Body of pancreas (tissue), 4 donors: Measurements from ENCODE around the gene PLEKHA6.

Experiments
- CTCF ChIP-seq, 7 experiments: fragments of 450-650 bp in 4 of 7; fragments of 200-600 bp in 3 of 7; sonication (generic) in 3 of 7; IDR thresholded peaks; one replicate each; pipeline ENCODE4 v1.5.1; 2016 to 2019; ENCODE audit warnings: antibody characterized with exemption in 7 of 7
- POLR2A ChIP-seq, 3 donors: fragments of 450-650 bp; IDR thresholded peaks; one replicate each; pipeline ENCODE4 v1.6.1; 2016; ENCODE audit warnings: antibody characterized with exemption in 3 of 3, mild to moderate bottlenecking in 2 of 3

DNA sequence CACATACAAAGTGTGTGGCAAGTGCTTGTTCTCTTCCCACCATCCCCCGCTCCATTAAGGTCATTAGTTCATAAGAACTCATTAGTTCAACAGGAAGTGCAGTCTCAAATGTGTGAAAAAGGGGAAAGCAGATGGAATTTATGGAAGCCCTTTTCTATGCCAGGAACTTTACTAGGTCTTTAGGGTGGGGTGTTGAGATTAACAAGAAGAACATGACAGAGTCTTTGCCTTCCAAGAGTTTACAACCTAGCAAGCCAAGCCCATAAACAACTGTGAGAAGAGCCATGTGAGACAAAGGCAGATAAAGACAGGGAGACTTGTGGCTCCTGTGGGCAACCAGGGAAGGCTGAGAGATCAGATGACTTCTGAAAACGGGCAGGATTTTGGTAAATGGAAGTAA lies 21.4 kb downstream of the PLEKHA6 start:
- TF ChIP-seq CTCF (IDR thresholded peaks at IDR 0.05), result no peak
- TF ChIP-seq POLR2A (IDR thresholded peaks at IDR 0.05), result no peak
